WTC11 (cell line): Measurements from ENCODE around the gene SPART.

Source experiments
- CREM ChIP-seq: sonication (generic); formaldehyde crosslinking; IDR thresholded peaks from 2 replicates; pipeline ENCODE4 v1.8.1; 2022; ENCODE audit warnings: mild to moderate bottlenecking, missing genetic modification reagents, moderate library complexity
- GRHL2 ChIP-seq: fragments of 250-450 bp; sonication (Bioruptor Pico); IDR thresholded peaks from 2 replicates; pipeline ENCODE4 v1.8.0; 2022; ENCODE audit warnings: mild to moderate bottlenecking, moderate library complexity; ENCODE audit not compliant: insufficient replicate concordance, severe bottlenecking
- IRF2 ChIP-seq: sonication (generic); formaldehyde crosslinking; IDR thresholded peaks from 2 replicates; pipeline ENCODE4 v1.8.0; 2022; ENCODE audit warnings: low read depth, missing genetic modification reagents, borderline replicate concordance
- MYBL2 ChIP-seq: sonication (generic); formaldehyde crosslinking; IDR thresholded peaks from 2 replicates; pipeline ENCODE4 v1.8.1; 2023; ENCODE audit warnings: mild to moderate bottlenecking, moderate library complexity, missing genetic modification reagents
- NFYB ChIP-seq: sonication (generic); formaldehyde crosslinking; conservative IDR thresholded peaks from 2 replicates; pipeline ENCODE4 v1.8.0; 2022; ENCODE audit warnings: low read depth, missing genetic modification reagents
- RELA ChIP-seq: sonication (generic); formaldehyde crosslinking; IDR thresholded peaks from 2 replicates; pipeline ENCODE4 v1.8.1; 2022; ENCODE audit warnings: missing genetic modification reagents, mild to moderate bottlenecking, borderline replicate concordance
- SP1 ChIP-seq: sonication (generic); formaldehyde crosslinking; conservative IDR thresholded peaks from 2 replicates; pipeline ENCODE4 v1.8.1; 2022; ENCODE audit warnings: missing genetic modification reagents
- ZNF232 ChIP-seq: sonication (generic); formaldehyde crosslinking; IDR thresholded peaks from 2 replicates; pipeline ENCODE4 v1.8.0; 2022; ENCODE audit warnings: mild to moderate bottlenecking, missing genetic modification reagents
- ZNF416 ChIP-seq: fragments of 250-450 bp; sonication (Bioruptor Pico); IDR thresholded peaks from 2 replicates; pipeline ENCODE4 v1.9.0; 2021; ENCODE audit warnings: mild to moderate bottlenecking, inconsistent platforms
- TF ChIP-seq, protein P1 (sequence below): sonication (generic); formaldehyde crosslinking; IDR thresholded peaks from 2 replicates; pipeline ENCODE4 v1.8.0; 2022; ENCODE audit warnings: mild to moderate bottlenecking, missing genetic modification reagents
- TF ChIP-seq, protein P2 (sequence below): fragments of 200-600 bp; IDR thresholded peaks from 2 replicates; pipeline ENCODE4 v1.8.0; 2022; ENCODE audit warnings: antibody characterized with exemption

- TF ChIP-seq, protein P1, sequence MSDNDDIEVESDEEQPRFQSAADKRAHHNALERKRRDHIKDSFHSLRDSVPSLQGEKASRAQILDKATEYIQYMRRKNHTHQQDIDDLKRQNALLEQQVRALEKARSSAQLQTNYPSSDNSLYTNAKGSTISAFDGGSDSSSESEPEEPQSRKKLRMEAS, result no peak
- TF ChIP-seq, protein P2, sequence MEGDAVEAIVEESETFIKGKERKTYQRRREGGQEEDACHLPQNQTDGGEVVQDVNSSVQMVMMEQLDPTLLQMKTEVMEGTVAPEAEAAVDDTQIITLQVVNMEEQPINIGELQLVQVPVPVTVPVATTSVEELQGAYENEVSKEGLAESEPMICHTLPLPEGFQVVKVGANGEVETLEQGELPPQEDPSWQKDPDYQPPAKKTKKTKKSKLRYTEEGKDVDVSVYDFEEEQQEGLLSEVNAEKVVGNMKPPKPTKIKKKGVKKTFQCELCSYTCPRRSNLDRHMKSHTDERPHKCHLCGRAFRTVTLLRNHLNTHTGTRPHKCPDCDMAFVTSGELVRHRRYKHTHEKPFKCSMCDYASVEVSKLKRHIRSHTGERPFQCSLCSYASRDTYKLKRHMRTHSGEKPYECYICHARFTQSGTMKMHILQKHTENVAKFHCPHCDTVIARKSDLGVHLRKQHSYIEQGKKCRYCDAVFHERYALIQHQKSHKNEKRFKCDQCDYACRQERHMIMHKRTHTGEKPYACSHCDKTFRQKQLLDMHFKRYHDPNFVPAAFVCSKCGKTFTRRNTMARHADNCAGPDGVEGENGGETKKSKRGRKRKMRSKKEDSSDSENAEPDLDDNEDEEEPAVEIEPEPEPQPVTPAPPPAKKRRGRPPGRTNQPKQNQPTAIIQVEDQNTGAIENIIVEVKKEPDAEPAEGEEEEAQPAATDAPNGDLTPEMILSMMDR, result no peak
- TF ChIP-seq CREM, result no peak
- no peak for TF ChIP-seq ZNF416 (CRISPR knock-in tag)
- TF ChIP-seq MYBL2 (CRISPR knock-in tag), result no peak
- TF ChIP-seq RELA (CRISPR knock-in tag), result no peak
- no peak for TF ChIP-seq NFYB
- no peak for TF ChIP-seq SP1 (CRISPR knock-in tag)
- TF ChIP-seq GRHL2 (CRISPR knock-in tag), result no peak
- TF ChIP-seq ZNF232 (CRISPR knock-in tag), result no peak
- no peak for TF ChIP-seq IRF2 (CRISPR knock-in tag)
Measured at GRCh38 chr13:36325912-36326311, 20.3 kb downstream of the SPART start.
